Tibial nerve (tissue), 3 donors: ENCODE measurements around the gene TOMM6.

Experiments
- CTCF ChIP-seq, 5 experiments: fragments of 200-600 bp in 3 of 5; fragments of 450-650 bp in 2 of 5; sonication (generic) in 3 of 5; IDR thresholded peaks; one replicate each; pipeline ENCODE4 v1.5.1; 2016 to 2019; ENCODE audit warnings: antibody characterized with exemption in 5 of 5, mild to moderate bottlenecking in 3 of 5, moderate library complexity in 2 of 5
- POLR2A ChIP-seq, 2 donors: fragments of 450-650 bp; IDR thresholded peaks; one replicate each; pipeline ENCODE4 v1.6.1; 2017; ENCODE audit warnings: antibody characterized with exemption in 2 of 2, mild to moderate bottlenecking in 2 of 2, moderate library complexity in 2 of 2

- TF ChIP-seq CTCF (IDR thresholded peaks at IDR 0.05) (no peak), POLR2A (IDR thresholded peaks at IDR 0.05) (no peak)
These were observed 39.4 kb upstream of the TOMM6 start for GRCh38 chr6:41748102-41748477.
